ENCODE measurements around the gene OXGR1. TPM values are rescaled to one million over a fixed set of nuclear protein-coding genes. Genes with fewer than 3 reads are reported as not detected.

The OXGR1 gene
- total RNA-seq, 1 donor from 2014 or later = not detected

GRCh38 chr13:97011446-97012131 is 17.3 kb upstream of the OXGR1 start:
- H3K36me3 ChIP-seq = no peaks in the 10 kb centered on the region
- H3K4me1 ChIP-seq = no peaks in the 10 kb centered on the region
- no peak overlapping the region for H3K4me3 ChIP-seq
- no peak overlapping the region for H3K27ac ChIP-seq
- no peaks in the 10 kb centered on the region for H3K9me3 ChIP-seq
- TF ChIP-seq CTCF (IDR thresholded peaks at IDR 0.05) = no peak
- intact Hi-C loops (cut with DNase I) = no loop called here
- no peak for DNase-seq (ENCODE audit: low spot score in 2 of 2)
- no peaks in the 10 kb centered on the region for H3K27me3 ChIP-seq

GRCh38 chr13:97008643-97009042 is 14.4 kb upstream of the OXGR1 start:
- Histone ChIP-seq H3K27ac (no peak overlapping the region), H3K9me3 (no peaks in the 10 kb centered on the region), H3K4me3 (no peak overlapping the region), H3K27me3 (no peaks in the 10 kb centered on the region), H3K36me3 (no peaks in the 10 kb centered on the region), H3K4me1 (no peaks in the 10 kb centered on the region)
- DNase-seq (ENCODE audit: low spot score in 2 of 2) = no peak
- intact Hi-C loops (cut with DNase I) = no loop called here
- TF ChIP-seq CTCF (IDR thresholded peaks at IDR 0.05) = no peak

- Histone ChIP-seq H3K27me3 (no peaks in the 10 kb centered on the region), H3K36me3 (no peaks in the 10 kb centered on the region), H3K27ac (no peak overlapping the region), H3K4me1 (no peaks in the 10 kb centered on the region), H3K4me3 (no peak overlapping the region), H3K9me3 (no peaks in the 10 kb centered on the region)
- no peak for TF ChIP-seq CTCF (IDR thresholded peaks at IDR 0.05)
- intact Hi-C loops (cut with DNase I) = no loop called here
- no peak for DNase-seq (ENCODE audit: low spot score in 2 of 2)
These were observed 11.5 kb upstream of the OXGR1 start for GRCh38 chr13:97005625-97006262.

GRCh38 chr13:97004886-97005285 is 10.6 kb upstream of the OXGR1 start:
- intact Hi-C loops (cut with DNase I) = no loop called here
- Histone ChIP-seq H3K4me1 (no peaks in the 10 kb centered on the region), H3K36me3 (no peaks in the 10 kb centered on the region), H3K27ac (no peak overlapping the region), H3K4me3 (no peak overlapping the region), H3K9me3 (no peaks in the 10 kb centered on the region), H3K27me3 (no peaks in the 10 kb centered on the region)
- DNase-seq (ENCODE audit: low spot score in 2 of 2) = no peak
- no peak for TF ChIP-seq CTCF (IDR thresholded peaks at IDR 0.05)

GRCh38 chr13:97004096-97004876 is 10.0 kb upstream of the OXGR1 start:
- TF ChIP-seq CTCF (IDR thresholded peaks at IDR 0.05) = no peak

More at GRCh38 chr13:97004096-97004876, 10.0 kb upstream of the OXGR1 start:
- H3K9me3 ChIP-seq = no peaks in the 10 kb centered on the region
- H3K4me3 ChIP-seq = no peak overlapping the region
- no peak for DNase-seq (ENCODE audit: low spot score in 2 of 2)
- H3K4me1 ChIP-seq = no peaks in the 10 kb centered on the region
- no peaks in the 10 kb centered on the region for H3K36me3 ChIP-seq
- no peaks in the 10 kb centered on the region for H3K27me3 ChIP-seq
- H3K27ac ChIP-seq = no peak overlapping the region
- intact Hi-C loops (cut with DNase I) = no loop called here

Measured in ascending aorta (tissue), 2 donors.